Activated CD8-positive, alpha-beta T cell treated with anti-CD3 and anti-CD28 coated beads for 36 hours (primary cell): Measurements from ENCODE around the gene CDK11A. TPM values are rescaled to one million over a fixed set of nuclear protein-coding genes. Genes with fewer than 3 reads are reported as not detected.
"Not testable (repeated sequence)": the region's sequence is repeated elsewhere in the genome, so short reads cannot be mapped to it uniquely, and the experiment has no call there.

ENCODE experiments used
- ATAC-seq: fragments of 200-7000 bp; cut with Tn5 transposase; one replicate; pipeline ENCODE4 v1.10.0; 2021; ENCODE audit warnings: mild to moderate bottlenecking, moderate library complexity
- CTCF ChIA-PET: fragments of 350-600 bp; sonication (Branson Sonifier 250); formaldehyde crosslinking; loops from one replicate; lab custom pipeline; 2021; ENCODE audit warnings: antibody characterized with exemption; lab: Charles Lee
- POLR2A ChIA-PET: fragments of 350-600 bp; sonication (Branson Sonifier 250); formaldehyde crosslinking; loops from one replicate; lab custom pipeline; 2021; ENCODE audit warnings: antibody characterized with exemption; lab: Charles Lee
- DNase-seq: peaks from one replicate; pipeline ENCODE4 v3.0.0-alpha.2; 2020
- H3K27ac Mint-ChIP-seq: one replicate; pipeline ENCODE4 v1.8.0; 2021; ENCODE audit warnings: mild to moderate bottlenecking, mixed read lengths
- H3K27me3 Mint-ChIP-seq: one replicate; pipeline ENCODE4 v1.8.0; 2021; ENCODE audit warnings: mixed read lengths
- H3K36me3 Mint-ChIP-seq: one replicate; pipeline ENCODE4 v1.8.0; 2021; ENCODE audit warnings: low read depth, mixed read lengths
- H3K4me1 Mint-ChIP-seq: one replicate; pipeline ENCODE4 v1.8.0; 2021; ENCODE audit warnings: low read depth, mixed read lengths
- H3K4me3 Mint-ChIP-seq: one replicate; pipeline ENCODE4 v1.8.0; 2021; ENCODE audit warnings: mild to moderate bottlenecking, moderate library complexity, mixed read lengths
- H3K9me3 Mint-ChIP-seq: one replicate; pipeline ENCODE4 v1.8.0; 2021; ENCODE audit warnings: mixed read lengths
- intact Hi-C: fragments of 100-400 bp; cut with micrococcal nuclease; formaldehyde crosslinking; loops from one replicate; pipeline ENCODE4 v1.10.0; 2022
- total RNA-seq, 2 experiments: library from RNA; stranded (reverse); gene quantifications; one replicate each; pipeline ENCODE4 v1.2.3, GENCODE V29; 2021
- TF ChIP-seq, protein P1 (sequence below): fragments of 200-600 bp; IDR thresholded peaks from one replicate; pipeline ENCODE4 v1.8.0; 2022; ENCODE audit warnings: antibody characterized with exemption, mild to moderate bottlenecking

Gene CDK11A
- total RNA-seq, 2 experiments from 2014 or later: 64.8 to 70.6 TPM

DNA sequence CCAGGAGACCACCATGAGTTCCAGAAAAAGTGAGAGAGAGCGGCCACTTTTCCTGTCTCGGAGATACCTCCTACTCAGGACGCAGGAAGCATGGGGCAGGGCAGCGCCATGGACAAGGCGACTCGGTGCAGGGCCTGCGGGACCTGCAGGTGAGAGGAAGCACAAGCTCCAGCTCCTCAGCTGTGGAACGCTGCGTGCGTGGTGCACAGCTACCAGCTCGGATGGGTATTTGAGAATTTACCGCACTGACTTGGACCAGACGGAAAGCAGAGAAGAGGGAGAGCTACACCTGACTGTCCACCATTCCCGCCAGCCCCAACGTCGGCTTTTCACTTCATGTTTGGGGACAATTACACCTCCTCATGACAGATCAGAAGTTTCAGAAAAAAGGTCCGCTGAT lies 8.2 kb upstream of the CDK11A start:
- intact Hi-C loops: no loop called here
- H3K27ac Mint-ChIP-seq: peak overlapping the region; percentile 20
- peaks cover 10% of the 10 kb centered on the region for H3K4me1 Mint-ChIP-seq
- H3K9me3 Mint-ChIP-seq: no peaks in the 10 kb centered on the region
- H3K36me3 Mint-ChIP-seq: peaks cover 8% of the 10 kb centered on the region
- ChIA-PET POLR2A (no interaction called here), CTCF (no interaction called here)
- DNase-seq: no peak
- ATAC-seq: no peak
- H3K27me3 Mint-ChIP-seq: no peaks in the 10 kb centered on the region
- TF ChIP-seq, protein P1, sequence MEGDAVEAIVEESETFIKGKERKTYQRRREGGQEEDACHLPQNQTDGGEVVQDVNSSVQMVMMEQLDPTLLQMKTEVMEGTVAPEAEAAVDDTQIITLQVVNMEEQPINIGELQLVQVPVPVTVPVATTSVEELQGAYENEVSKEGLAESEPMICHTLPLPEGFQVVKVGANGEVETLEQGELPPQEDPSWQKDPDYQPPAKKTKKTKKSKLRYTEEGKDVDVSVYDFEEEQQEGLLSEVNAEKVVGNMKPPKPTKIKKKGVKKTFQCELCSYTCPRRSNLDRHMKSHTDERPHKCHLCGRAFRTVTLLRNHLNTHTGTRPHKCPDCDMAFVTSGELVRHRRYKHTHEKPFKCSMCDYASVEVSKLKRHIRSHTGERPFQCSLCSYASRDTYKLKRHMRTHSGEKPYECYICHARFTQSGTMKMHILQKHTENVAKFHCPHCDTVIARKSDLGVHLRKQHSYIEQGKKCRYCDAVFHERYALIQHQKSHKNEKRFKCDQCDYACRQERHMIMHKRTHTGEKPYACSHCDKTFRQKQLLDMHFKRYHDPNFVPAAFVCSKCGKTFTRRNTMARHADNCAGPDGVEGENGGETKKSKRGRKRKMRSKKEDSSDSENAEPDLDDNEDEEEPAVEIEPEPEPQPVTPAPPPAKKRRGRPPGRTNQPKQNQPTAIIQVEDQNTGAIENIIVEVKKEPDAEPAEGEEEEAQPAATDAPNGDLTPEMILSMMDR: no peak
- H3K4me3 Mint-ChIP-seq: no peak overlapping the region

GRCh38 chr1:1730870-1731269 lies 6.7 kb upstream of the CDK11A start:
- TF ChIP-seq, protein P1: no peak
- Mint-ChIP-seq H3K27ac (no peak overlapping the region), H3K9me3 (no peaks in the 10 kb centered on the region), H3K4me3 (no peak overlapping the region), H3K36me3 (peaks cover 8% of the 10 kb centered on the region), H3K4me1 (peaks cover 10% of the 10 kb centered on the region), H3K27me3 (no peaks in the 10 kb centered on the region)
- POLR2A ChIA-PET: no interaction called here
- intact Hi-C loops: no loop called here
- CTCF ChIA-PET: no interaction called here
- DNase-seq: no peak
- ATAC-seq: no peak

- intact Hi-C loops, H3K9me3 Mint-ChIP-seq, H3K36me3 Mint-ChIP-seq, H3K4me3 Mint-ChIP-seq, H3K4me1 Mint-ChIP-seq, ATAC-seq, DNase-seq, H3K27ac Mint-ChIP-seq, H3K27me3 Mint-ChIP-seq, POLR2A ChIA-PET: not testable (repeated sequence)
- CTCF ChIA-PET: interaction anchor here (2.5 kb wide), 1 partner anchor 64 kb away, joined by 11 read pairs; no protein-coding TSS in a partner anchor
Observed at GRCh38 chr1:1730230-1730629, 6.1 kb upstream of the CDK11A start.

DNA sequence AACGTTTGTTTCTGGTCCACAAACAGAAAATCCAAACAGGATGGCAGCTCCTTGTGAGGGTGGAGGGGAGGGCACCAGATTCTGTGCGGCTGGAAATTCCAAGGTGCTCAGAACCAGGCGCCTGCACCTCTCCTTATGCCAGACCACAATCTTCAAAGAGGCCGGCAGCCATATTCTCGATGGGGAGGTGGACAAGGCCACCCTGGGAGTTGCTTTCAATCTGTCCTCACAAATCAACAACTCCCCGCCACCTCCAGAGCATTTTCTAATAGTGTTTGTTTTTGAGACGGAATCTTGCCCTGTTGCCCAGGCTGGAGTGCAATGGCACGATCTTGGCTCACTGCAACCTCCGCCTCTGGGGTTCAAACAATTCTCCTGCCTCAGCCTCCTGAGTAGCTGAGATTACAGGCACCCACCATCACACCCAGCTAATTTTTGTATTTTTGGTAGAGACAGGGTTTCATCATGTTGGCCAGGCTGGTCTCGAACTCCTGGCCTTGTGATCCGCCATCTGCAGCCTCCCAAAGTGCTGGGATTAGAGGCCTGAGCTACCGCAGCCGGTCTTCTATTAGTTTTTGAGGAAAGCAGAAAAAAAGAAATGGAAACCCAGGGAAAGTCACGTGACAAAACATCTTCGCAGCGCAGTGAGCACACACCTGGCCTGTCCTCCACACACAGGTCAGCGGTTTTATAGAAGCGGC lies 5.1 kb upstream of the CDK11A start:
- H3K36me3 Mint-ChIP-seq, H3K9me3 Mint-ChIP-seq, H3K4me1 Mint-ChIP-seq, ATAC-seq, H3K4me3 Mint-ChIP-seq, H3K27me3 Mint-ChIP-seq, DNase-seq, POLR2A ChIA-PET, intact Hi-C loops: not testable (repeated sequence)
- CTCF ChIA-PET: interaction anchor here (2.5 kb wide), 1 partner anchor 64 kb away, joined by 11 read pairs; no protein-coding TSS in a partner anchor
- H3K27ac Mint-ChIP-seq: peak overlapping the region; percentile 78

GRCh38 chr1:1728308-1729005 lies 4.3 kb upstream of the CDK11A start:
- H3K27me3 Mint-ChIP-seq, H3K4me1 Mint-ChIP-seq, H3K36me3 Mint-ChIP-seq, intact Hi-C loops, H3K4me3 Mint-ChIP-seq, H3K9me3 Mint-ChIP-seq, POLR2A ChIA-PET, ATAC-seq: not testable (repeated sequence)
- peak; percentile 37 for DNase-seq
- CTCF ChIA-PET: interaction anchor here (2.5 kb wide), 1 partner anchor 63 kb away, joined by 11 read pairs; no protein-coding TSS in a partner anchor
- H3K27ac Mint-ChIP-seq: peak overlapping the region; percentile 76

GRCh38 chr1:1727131-1727651 lies 3.0 kb upstream of the CDK11A start:
- CTCF ChIA-PET, ATAC-seq, H3K36me3 Mint-ChIP-seq, DNase-seq, intact Hi-C loops, H3K9me3 Mint-ChIP-seq, H3K27me3 Mint-ChIP-seq, POLR2A ChIA-PET, H3K4me1 Mint-ChIP-seq, H3K4me3 Mint-ChIP-seq: not testable (repeated sequence)
- peak overlapping the region; percentile 24 for H3K27ac Mint-ChIP-seq

GRCh38 chr1:1726088-1726487 lies 1.9 kb upstream of the CDK11A start:
- CTCF ChIA-PET, intact Hi-C loops, H3K9me3 Mint-ChIP-seq, DNase-seq, ATAC-seq, H3K36me3 Mint-ChIP-seq, H3K27me3 Mint-ChIP-seq, POLR2A ChIA-PET: not testable (repeated sequence)
- Mint-ChIP-seq H3K27ac (peak overlapping the region; percentile 49), H3K4me3 (peak overlapping the region; percentile 48), H3K4me1 (peaks cover 13% of the 10 kb centered on the region)
